Heart left ventricle (tissue), 16 donors: ENCODE results near the gene ARSG. TPM values are rescaled to one million over a fixed set of nuclear protein-coding genes. Genes with fewer than 3 reads are reported as not detected.

ENCODE experiments used
- ATAC-seq, 4 donors: fragments of 200-7000 bp; cut with Tn5 transposase; one replicate each; pipeline ENCODE4 v1.9.1; 2020 to 2022; ENCODE audit warnings: moderate library complexity in 4 of 4, mild to moderate bottlenecking in 3 of 4, moderate number of reproducible peaks in 1 of 4
- DNase-seq, 5 donors: peaks; one replicate each; pipeline ENCODE4 v3.0.0-alpha.2; 2020
- H3K27ac ChIP-seq, 12 donors: fragments of 200-600 bp; sonication (generic) in 4 of 12; one replicate each; pipeline versions ENCODE4 v1.5.0 to v1.8.0; 2016 to 2022; ENCODE audit warnings: mild to moderate bottlenecking in 2 of 12
- H3K27me3 ChIP-seq, 9 donors: fragments of 200-600 bp; sonication (generic) in 2 of 9; one replicate each; pipeline versions ENCODE4 v1.5.1 to v1.8.0; 2016 to 2022; ENCODE audit warnings: mild to moderate bottlenecking in 3 of 9
- H3K36me3 ChIP-seq, 9 donors: fragments of 200-600 bp; sonication (generic) in 2 of 9; one replicate each; pipeline versions ENCODE4 v1.5.0 to v1.8.0; 2018 to 2022; ENCODE audit warnings: mild to moderate bottlenecking in 2 of 9
- H3K4me1 ChIP-seq, 12 donors: fragments of 200-600 bp; sonication (generic) in 4 of 12; one replicate each; pipeline versions ENCODE4 v1.5.0 to v1.8.0; 2016 to 2022; ENCODE audit warnings: mild to moderate bottlenecking in 3 of 12
- H3K4me3 ChIP-seq, 12 donors: fragments of 200-600 bp; sonication (generic) in 4 of 12; one replicate each; pipeline versions ENCODE4 v1.5.0 to v1.8.0; 2017 to 2022; ENCODE audit warnings: mild to moderate bottlenecking in 9 of 12, moderate library complexity in 4 of 12
- H3K9me3 ChIP-seq, 12 donors: fragments of 200-600 bp; sonication (generic) in 4 of 12; one replicate each; pipeline versions ENCODE4 v1.5.0 to v1.8.0; 2016 to 2022; ENCODE audit warnings: mild to moderate bottlenecking in 1 of 12
- CTCF ChIP-seq, 12 donors: fragments of 200-600 bp; sonication (generic) in 4 of 12; IDR thresholded peaks; one replicate each; pipeline versions ENCODE4 v1.5.0 to v1.8.0; 2018 to 2022; ENCODE audit warnings: antibody characterized with exemption in 12 of 12, mild to moderate bottlenecking in 5 of 12
- POLR2A ChIP-seq, 2 donors: fragments of 450-650 bp; IDR thresholded peaks; one replicate each; pipeline ENCODE4 v1.6.1; 2017; ENCODE audit warnings: antibody characterized with exemption in 2 of 2, mild to moderate bottlenecking in 2 of 2, moderate library complexity in 2 of 2
- WGBS, 4 donors: extraction: QIAGEN DNeasy Blood & Tissue Kit in 2 of 4; methylation state at CpG; one replicate each; pipeline versions ENCODE4 v1.1.5 to v1.1.7; 2013 to 2018; 5-methylcytosine and 5-hydroxymethylcytosine counted together
- intact Hi-C, 10 donors: fragments of 100-400 bp; cut with DNase I; formaldehyde crosslinking; loops; one replicate each; pipeline versions ENCODE4 v1.11.1 to v1.14.2; 2022
- polyA plus RNA-seq, 2 donors: library from polyadenylated mRNA; stranded (reverse); fragments of 200-250 nt; gene quantifications; one replicate each; pipeline ENCODE4 v1.2.3, GENCODE V29; 2013
- total RNA-seq, 9 donors: library from RNA; depleted of rRNA in 2 of 9; stranded (reverse); fragments of >200 nt in 2 of 9; fragmentation: NEBNext Ultra II Directional in 3 of 9; extraction: Animal tissue kit (Norgen Biotek cat#: 25700) in 3 of 9; gene quantifications; one replicate each; pipeline versions ENCODE4 v1.1.0 to v1.2.4, GENCODE V29; 2016 to 2023
- donor health status: ischemic (EF 13 %, LVEDD 7.1; RV severe dilation, severe dysfunction).
- donor health status: healthy with polysubstance abuse.
- donor health status: DM: no; HTN: yes; CAD: no.
- donor health status: DM: no; HTN: no; CAD: no.
- donor health status: ischemic (EF 25% LVEDD 6.9; RV normal size, moderate dysfunction).
- donor health status: ischemic (EF 25% LVEDD 5.7; RV mildly dilated, moderate dysfunction).
- donor health status: healthy.
- donor health status: DM: yes; HTN: yes; CAD: no.
- donor health status: ischemic (EF 35%, LVEDD 5.7; RV mildly dilated, moderate dysfunction).
- donor health status: nonischemic (EF 11% LVEDD 7.7; RV severe dilation, severe dysfunction).
- donor health status: DM: yes; HTN: yes; CAD: no.
- donor health status: PGD.
- donor health status: ischemic (EF 29% LVEDD 5.4; RV normal size, mild dysfunction).
- donor health status: nonischemic (EF 23%, LVEDD 6.1; RV moderate dilation, normal function).

The ARSG gene
- total and polyA plus RNA-seq, 11 donors = 1.2 to 4.9 (median 3.3) TPM

GRCh38 chr17:68315930-68316329 is 24.6 kb downstream of the ARSG start:
- Histone ChIP-seq H3K9me3 (no peaks in the 10 kb centered on the region), H3K36me3 (no peaks in the 10 kb centered on the region), H3K27me3 (no peaks in the 10 kb centered on the region), H3K4me1 (peaks cover 0 to 58% (median 1%) of the 10 kb centered on the region in 12 donors), H3K4me3 (no peak overlapping the region), H3K27ac (no peak overlapping the region)
- DNase-seq (no peak), ATAC-seq (no peak)
- 94 to 98% (median 95%) methylated on average over 4 of the region's 4 CpGs for WGBS, 4 donors
- intact Hi-C loops = loop anchor here in 1 of 10 donors (10.0 kb wide), 1 partner anchor 49 kb away; no protein-coding TSS in a partner anchor
- TF ChIP-seq POLR2A (IDR thresholded peaks at IDR 0.05) (no peak), CTCF (IDR thresholded peaks at IDR 0.05) (no peak)

GRCh38 chr17:68317458-68317857 is 26.2 kb downstream of the ARSG start:
- intact Hi-C loops = loop anchor here in 1 of 10 donors (10.0 kb wide), 1 partner anchor 47 kb away; no protein-coding TSS in a partner anchor

DNA sequence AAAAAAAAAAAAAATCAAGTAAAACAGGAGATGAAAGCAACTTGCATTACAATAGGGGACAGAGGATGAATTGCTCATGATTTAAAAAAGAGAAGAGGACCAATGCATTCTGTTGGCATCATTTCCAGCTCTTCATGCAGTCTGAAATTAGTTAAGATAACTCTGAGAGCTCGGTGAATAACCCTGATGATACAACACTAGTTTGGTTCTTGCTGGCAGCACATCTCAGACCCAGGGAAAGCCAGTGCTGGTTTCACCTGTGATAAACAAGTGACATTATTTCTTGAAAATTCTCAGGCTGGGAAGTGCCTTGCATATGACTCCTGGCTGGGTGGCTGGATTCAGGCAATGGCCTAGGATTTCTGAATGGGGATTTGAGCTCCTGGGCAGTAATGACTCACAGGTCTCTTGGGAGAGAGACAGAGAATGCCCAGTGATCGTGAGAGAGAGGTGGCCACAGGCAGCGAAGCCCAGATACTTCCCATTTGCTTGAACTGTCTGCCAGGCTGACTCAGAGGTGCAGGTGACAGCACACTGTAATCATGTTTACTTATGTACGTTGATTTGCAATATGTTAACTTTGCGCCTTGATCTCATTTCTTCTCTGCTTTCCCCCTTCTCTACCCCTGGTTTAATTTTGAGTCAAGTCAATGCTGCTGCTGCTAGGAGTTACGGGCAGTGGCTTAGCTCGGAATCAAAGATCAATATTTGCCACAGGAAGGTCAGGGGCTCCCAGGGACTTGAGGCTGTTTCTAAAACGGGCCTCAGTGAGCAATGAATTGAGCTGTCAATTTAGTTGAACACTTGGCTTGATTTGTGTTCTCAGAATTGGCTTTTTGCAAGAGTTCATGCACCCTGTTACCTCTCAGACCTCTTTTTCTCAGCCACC is 27.1 kb downstream of the ARSG start:
- H3K27me3 ChIP-seq = no peaks in the 10 kb centered on the region
- no peak for TF ChIP-seq POLR2A (IDR thresholded peaks at IDR 0.05)
- no peak for TF ChIP-seq CTCF (IDR thresholded peaks at IDR 0.05)
- ATAC-seq (peak in 2 of 4 donors; percentile 9 to 41), DNase-seq (no peak)
- H3K4me1 ChIP-seq = peaks cover 0 to 38% (median 0%) of the 10 kb centered on the region in 12 donors
- H3K27ac ChIP-seq = no peak overlapping the region
- intact Hi-C loops = loop anchor here in 1 of 10 donors (10.0 kb wide), 1 partner anchor 46 kb away; no protein-coding TSS in a partner anchor
- H3K36me3 ChIP-seq = no peaks in the 10 kb centered on the region
- no peaks in the 10 kb centered on the region for H3K9me3 ChIP-seq
- no peak overlapping the region for H3K4me3 ChIP-seq
- WGBS, 4 donors = 69 to 80% (median 75%) methylated on average over 8 of the region's 8 CpGs

More at GRCh38 chr17:68317458-68317857, 26.2 kb downstream of the ARSG start:
- H3K9me3 ChIP-seq = no peaks in the 10 kb centered on the region
- TF ChIP-seq POLR2A (IDR thresholded peaks at IDR 0.05) (no peak), CTCF (IDR thresholded peaks at IDR 0.05) (no peak)
- H3K27me3 ChIP-seq = no peaks in the 10 kb centered on the region
- H3K4me1 ChIP-seq = peaks cover 0 to 47% (median 1%) of the 10 kb centered on the region in 12 donors
- no peak overlapping the region for H3K4me3 ChIP-seq
- no peak overlapping the region for H3K27ac ChIP-seq
- DNase-seq = no peak
- H3K36me3 ChIP-seq = no peaks in the 10 kb centered on the region
- 86 to 93% (median 91%) methylated on average over 6 of the region's 6 CpGs for WGBS, 4 donors
- ATAC-seq = no peak
